ENCODE measurements around the gene CEP43.

Gene CEP43

GRCh38 chr6:166969390-166970002 lies 29.7 kb upstream of the CEP43 start:
- DNase-seq, result no peak

GRCh38 chr6:166970091-166970490 lies 29.1 kb upstream of the CEP43 start:
- DNase-seq, result no peak

GRCh38 chr6:166970776-166971175 lies 28.4 kb upstream of the CEP43 start:
- no peak for DNase-seq

GRCh38 chr6:166971271-166971670 lies 27.9 kb upstream of the CEP43 start:
- no peak for DNase-seq

- DNase-seq, result no peak
Measured at GRCh38 chr6:166972101-166972500, 27.1 kb upstream of the CEP43 start.

GRCh38 chr6:166976636-166977035 lies 22.6 kb upstream of the CEP43 start:
- DNase-seq, result no peak

GRCh38 chr6:166977621-166978525 lies 21.3 kb upstream of the CEP43 start:
- no peak for DNase-seq

GRCh38 chr6:166980738-166981137 lies 18.5 kb upstream of the CEP43 start:
- DNase-seq, result no peak

GRCh38 chr6:166987448-166987847 lies 11.7 kb upstream of the CEP43 start:
- DNase-seq, result no peak

GRCh38 chr6:166987930-166988329 lies 11.3 kb upstream of the CEP43 start:
- DNase-seq, result no peak

GRCh38 chr6:166988674-166989201 lies 10.5 kb upstream of the CEP43 start:
- no peak for DNase-seq

GRCh38 chr6:166989427-166990032 lies 9.7 kb upstream of the CEP43 start:
- DNase-seq, result peak; percentile 16 to 18

GRCh38 chr6:166996406-166996805 lies 2.8 kb upstream of the CEP43 start:
- DNase-seq, result no peak

- DNase-seq, result no peak
Measured at GRCh38 chr6:166997348-166997747, 1.8 kb upstream of the CEP43 start.

- DNase-seq, result peak; percentile 22 to 63
Measured at GRCh38 chr6:166997768-166998255, 1.4 kb upstream of the CEP43 start.

GRCh38 chr6:166998256-166999144 lies 697 bp upstream of the CEP43 start:
- no peak for DNase-seq

GRCh38 chr6:166999884-167000253 lies 672 bp downstream of the CEP43 start:
- no peak for DNase-seq

- no peak for DNase-seq
Measured at GRCh38 chr6:167000759-167001158, 1.6 kb downstream of the CEP43 start.

GRCh38 chr6:167005350-167006159 lies 6.4 kb downstream of the CEP43 start:
- no peak for DNase-seq

GRCh38 chr6:167007985-167008384 lies 8.8 kb downstream of the CEP43 start:
- DNase-seq, result no peak

GRCh38 chr6:167013067-167013466 lies 13.9 kb downstream of the CEP43 start:
- DNase-seq, result no peak

GRCh38 chr6:167013946-167014345 lies 14.7 kb downstream of the CEP43 start:
- no peak for DNase-seq

Data from SHP77 (cell line).